Hematopoietic multipotent progenitor cell treated with erythropoietin and hydrocortisone succinate and interleukin-3 and kit ligand, for 4 days (in vitro differentiated cells): ENCODE measurements around the gene RMRP.
A peak's percentile ranks its signal among the peaks of the same experiment; 100 is the strongest.
"Not testable (repeated sequence)": the region's sequence is repeated elsewhere in the genome, so short reads cannot be mapped to it uniquely, and the experiment has no call there.

Source experiments
- DNase-seq: peaks from one replicate; pipeline ENCODE4 v3.0.0-alpha.2; 2015

Gene RMRP

DNA sequence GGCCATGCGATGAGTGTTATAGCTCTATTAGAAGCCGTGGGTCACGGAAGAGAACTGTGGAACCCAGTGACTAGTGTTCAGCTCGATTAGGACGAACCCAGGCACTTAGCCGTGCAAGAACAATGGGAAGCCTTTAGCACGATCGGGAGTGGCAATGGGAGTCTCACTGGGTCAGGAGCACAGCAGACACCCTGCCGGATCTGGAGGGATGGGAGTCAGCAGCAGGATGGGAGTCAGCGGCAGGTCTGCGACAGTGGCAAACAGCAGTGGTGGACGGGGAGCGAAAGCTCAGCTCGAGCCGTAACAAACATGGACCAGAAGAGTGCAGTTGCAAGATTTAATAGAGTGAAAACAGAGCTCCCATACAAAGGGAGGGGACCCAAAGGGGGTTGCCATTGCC, 17.4 kb downstream of the RMRP start:
- not testable (repeated sequence) for DNase-seq

DNA sequence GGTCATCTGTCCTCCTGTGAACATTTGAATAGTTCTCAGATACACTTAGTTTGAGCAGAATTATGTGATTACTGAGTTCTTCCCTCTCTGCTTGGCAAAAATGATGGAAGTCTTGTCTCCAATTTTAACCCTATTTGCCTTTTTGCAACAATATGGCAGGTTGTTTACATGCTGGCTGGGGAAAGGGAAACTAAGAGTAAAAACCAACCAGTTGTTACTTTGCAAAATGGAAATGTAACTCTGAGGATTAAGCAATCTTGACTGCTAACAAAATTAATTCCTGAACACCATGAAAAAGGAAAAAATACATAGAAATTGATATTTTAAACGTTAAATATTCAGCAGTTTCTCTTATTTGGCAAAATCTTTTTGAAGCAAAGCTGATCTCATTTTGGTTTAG, 18.2 kb downstream of the RMRP start:
- DNase-seq: no peak

GRCh38 chr9:35639225-35639624, 18.6 kb downstream of the RMRP start:
- not testable (repeated sequence) for DNase-seq

DNA sequence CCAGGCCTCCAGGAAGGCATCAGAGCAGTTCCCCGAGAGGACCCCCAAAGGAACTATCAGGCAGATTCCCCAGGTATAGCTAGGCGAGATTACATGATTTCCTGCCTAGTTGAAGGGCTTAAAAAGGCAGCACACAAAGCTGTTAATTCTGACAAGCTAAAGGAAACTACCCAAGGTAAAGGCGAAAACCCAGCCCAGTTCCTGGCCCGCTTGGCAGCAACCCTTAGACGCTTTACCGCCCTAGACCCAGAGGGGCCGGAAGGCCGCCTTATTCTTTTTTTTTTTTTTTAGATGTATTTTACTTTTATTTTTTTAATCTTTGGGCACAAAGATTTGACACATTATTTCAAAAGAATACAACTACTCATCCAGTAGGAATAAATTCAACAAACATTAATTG, 19.1 kb downstream of the RMRP start:
- DNase-seq: not testable (repeated sequence)

GRCh38 chr9:35637427-35637955, 20.3 kb downstream of the RMRP start:
- DNase-seq: not testable (repeated sequence)

DNA sequence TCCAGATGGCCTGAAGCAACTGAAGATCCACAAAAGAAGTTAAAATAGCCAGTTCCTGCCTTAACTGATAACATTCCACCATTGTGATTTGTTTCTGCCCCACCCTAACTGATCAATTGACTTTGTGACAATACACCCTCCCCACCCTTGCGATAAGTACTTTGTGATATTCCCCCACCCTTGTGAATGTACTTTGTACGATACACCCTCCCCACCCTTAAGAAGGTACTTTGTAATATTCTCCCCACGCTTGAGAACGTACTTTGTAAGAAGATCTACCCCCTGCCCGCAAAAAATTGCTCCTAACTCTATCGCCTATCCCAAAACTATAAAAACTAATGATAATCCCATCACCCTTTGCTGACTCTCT, 21.0 kb downstream of the RMRP start:
- DNase-seq: not testable (repeated sequence)

GRCh38 chr9:35636135-35636876, 21.5 kb downstream of the RMRP start:
- no peak for DNase-seq

- DNase-seq: no peak
These were observed 22.1 kb downstream of the RMRP start for GRCh38 chr9:35635730-35636129.

DNA sequence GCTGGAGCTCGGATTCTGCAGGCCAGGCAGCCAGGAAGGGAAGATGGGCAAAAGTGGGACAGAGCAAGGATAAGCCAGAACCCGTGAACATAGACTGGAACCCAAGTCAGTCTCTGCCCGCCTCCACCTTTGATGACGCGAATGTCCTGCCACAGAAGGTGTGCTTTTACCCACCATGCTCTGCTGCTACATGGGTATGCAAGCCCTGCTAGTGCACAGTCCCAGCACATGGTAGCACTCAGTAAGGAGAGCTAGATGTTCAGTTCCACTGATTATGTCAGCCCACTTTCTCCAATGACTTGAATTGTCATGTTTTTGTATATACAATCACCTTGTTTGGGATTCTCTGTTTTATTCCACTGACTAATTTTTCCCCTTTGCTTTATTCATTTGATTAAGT, 28.2 kb downstream of the RMRP start:
- no peak for DNase-seq

DNA sequence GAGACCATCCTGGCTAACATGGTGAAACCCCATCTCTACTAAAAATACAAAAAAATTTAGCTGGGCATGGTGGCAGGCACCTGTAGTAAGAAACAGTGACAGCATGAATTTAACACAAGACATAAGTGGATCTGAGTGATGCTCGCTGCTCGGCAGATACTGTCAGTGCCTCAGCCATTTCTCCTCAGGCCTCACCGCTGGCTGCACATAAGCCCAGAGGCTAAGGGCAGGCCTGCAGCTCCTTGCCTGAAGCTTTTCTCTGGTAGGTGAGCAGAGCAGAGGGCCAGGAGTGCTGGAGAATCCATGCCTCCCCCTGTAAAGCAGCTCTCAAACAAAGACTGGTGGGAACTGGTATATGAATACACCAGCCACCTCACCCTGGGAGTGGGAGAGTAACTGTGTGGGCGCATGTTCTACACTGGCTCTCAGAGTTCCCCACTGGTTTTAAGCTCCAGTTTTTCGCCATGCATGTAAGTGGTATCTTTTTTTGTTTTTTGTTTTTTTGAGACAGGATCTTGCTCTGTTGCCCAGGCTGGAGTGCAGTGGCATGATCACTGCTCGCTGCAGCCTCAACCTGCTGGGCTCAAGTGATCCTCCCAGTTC, 29.3 kb downstream of the RMRP start:
- no peak for DNase-seq

GRCh38 chr9:35627575-35627974, 30.2 kb downstream of the RMRP start:
- no peak for DNase-seq

- no peak for DNase-seq
These were observed 38.0 kb downstream of the RMRP start for GRCh38 chr9:35619800-35620158.

DNA sequence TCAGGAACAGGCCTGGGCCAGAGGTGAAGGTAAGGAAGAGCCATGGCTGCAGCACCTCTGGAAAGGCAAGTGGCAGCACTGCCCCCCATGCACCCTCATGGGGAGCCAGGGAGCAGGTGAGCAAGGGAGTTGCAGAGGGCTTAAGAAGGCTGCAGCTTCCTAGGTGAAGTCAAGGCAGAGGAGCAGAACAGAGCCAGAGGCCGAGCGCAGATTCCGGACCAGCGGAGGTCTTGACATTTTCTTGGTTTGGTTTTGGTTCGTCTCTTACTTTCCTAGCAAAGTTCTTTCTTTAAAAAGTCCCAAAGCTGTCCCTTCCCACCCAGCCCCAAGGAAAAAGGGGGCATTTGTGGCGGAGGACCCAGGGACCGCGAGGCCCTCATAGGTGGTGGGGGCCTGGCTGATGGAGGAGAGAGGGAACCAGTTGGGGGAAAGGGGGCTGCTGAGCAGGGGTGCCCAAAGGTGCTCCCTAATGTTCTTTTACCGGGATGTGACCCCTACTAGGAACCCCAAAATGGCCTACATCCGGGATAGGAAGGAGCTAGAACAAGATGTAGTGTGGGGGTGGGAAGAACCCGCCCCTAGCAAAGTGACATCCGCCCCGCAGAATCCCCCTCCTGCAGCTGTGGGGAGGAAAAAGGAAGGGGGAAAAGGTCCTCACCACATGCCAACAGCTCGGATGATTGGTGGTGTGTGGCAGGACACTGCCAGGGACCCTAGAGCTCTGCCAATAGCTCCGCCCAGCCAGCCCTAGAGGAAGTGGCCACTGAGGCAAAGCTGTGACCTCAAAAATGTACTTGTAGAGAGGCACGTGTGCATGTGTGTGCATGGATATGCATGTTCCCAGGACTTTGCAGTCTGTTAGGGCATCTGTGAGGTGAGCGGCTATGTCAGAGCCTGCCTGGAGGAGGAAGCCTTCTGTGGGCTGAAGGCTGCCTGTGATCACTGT, 38.7 kb downstream of the RMRP start:
- DNase-seq: peak; percentile 79

GRCh38 chr9:35618325-35618727, 39.5 kb downstream of the RMRP start, which contains the start of gene CD72:
Gene CD72, minus strand, starts transcription at chr9:35618413. Its CDS starts 110 bp downstream, at chr9:35618303.
- peak; percentile 59 for DNase-seq

DNA sequence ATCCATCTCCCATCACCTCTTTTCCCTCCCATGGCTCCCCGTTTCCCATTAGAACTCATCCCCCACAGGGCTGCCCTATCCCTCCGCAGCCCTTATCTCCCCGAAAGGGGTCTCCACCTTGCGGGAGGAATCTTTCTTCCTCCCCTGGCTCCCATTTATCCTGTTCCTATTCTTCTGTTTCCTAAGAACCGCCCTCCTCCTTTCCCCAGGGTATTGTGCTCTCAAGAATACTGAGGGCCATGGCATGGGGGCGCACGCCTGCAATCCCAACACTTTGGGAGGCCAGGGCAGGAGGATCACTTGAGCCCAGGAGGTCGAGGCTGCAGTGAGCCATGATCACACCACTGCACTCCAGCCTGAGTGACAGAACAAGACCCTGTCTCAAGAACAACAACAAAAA, 40.3 kb downstream of the RMRP start:
- DNase-seq: no peak

- DNase-seq: peak; percentile 74
These were observed 40.9 kb downstream of the RMRP start for GRCh38 chr9:35616681-35617459.

DNA sequence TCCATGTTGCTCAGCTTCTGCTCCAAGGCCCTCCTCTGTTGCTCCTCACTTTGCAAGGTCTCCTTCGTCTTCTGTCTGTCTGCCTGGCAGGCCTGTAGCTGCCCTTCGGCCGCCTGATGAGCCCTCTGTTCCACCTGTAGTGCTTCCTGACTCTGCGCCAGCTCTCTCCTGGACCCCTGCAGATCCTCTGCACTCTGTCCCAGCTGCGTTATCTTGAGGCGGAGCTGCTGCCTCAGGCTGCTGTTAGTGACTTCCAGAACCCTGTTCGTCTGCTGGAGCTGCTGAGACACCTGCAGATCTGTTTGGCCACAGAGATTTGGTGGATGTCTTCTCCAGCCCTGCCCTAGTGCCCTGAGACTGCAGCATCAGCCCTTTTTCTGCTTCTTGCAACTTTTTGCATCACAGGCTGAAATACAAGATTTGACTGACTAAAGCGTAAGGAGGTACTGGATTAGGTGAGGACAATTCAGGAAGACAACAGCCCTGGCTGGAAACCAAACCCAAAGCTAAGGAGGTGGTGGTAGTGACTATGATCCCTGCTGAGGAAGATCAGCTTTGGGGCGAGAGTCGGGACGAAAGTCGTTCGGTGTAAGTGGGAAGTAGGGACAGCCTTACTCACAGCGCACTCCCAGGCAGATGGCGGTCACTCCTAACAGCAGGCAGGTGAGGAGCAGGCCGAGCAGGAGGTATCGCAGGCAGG, 41.7 kb downstream of the RMRP start:
- DNase-seq: no peak

DNA sequence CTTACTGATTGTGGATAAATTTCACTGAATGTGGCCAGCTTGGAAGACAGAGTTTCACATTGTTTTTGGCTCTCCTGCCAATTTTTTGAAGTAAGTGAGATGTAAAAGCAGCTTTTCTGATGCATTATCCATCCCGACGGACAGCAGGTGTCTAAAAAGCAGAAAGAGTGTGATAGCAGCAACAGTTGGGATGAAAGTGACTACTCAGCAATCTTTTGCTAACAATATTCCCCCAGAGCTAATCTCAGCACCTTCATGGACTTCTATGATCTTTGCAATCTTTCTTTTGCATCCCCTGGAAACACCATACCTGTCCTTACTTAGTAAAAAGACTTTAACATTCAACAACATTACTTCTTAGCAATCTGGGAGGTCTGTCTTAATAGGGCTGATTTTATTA, 45.0 kb downstream of the RMRP start:
- no peak for DNase-seq

GRCh38 chr9:35612066-35612465, 45.8 kb downstream of the RMRP start:
- DNase-seq: not testable (repeated sequence)

- DNase-seq: peak; percentile 79
These were observed 46.5 kb downstream of the RMRP start for GRCh38 chr9:35611230-35611797.

- DNase-seq: no peak
These were observed 48.0 kb downstream of the RMRP start for GRCh38 chr9:35609820-35610163.
